SK-N-SH treated with all-trans-retinoic acid at 6 μM for 48 hours (cell line): ENCODE data around the gene PRKCE.
A peak's percentile ranks its signal among the peaks of the same experiment; 100 is the strongest.

Source experiments
- ATAC-seq: fragments of 200-7000 bp; cut with Tn5 transposase; 3 replicates; pipeline ENCODE4 v1.9.1; 2020; ENCODE audit warnings: mild to moderate bottlenecking, moderate library complexity
- ARNTL ChIP-seq: fragments of 450-650 bp; formaldehyde crosslinking; IDR thresholded peaks from 2 replicates; pipeline ENCODE4 v1.5.0; 2020; ENCODE audit warnings: low read depth, mild to moderate bottlenecking, moderate library complexity, borderline replicate concordance
- BACH2 ChIP-seq: fragments of 250-450 bp; sonication (Bioruptor Pico); IDR thresholded peaks from 2 replicates; pipeline ENCODE4 v1.9.0; 2021; ENCODE audit warnings: mild to moderate bottlenecking, borderline replicate concordance
- CSDC2 ChIP-seq: fragments of 250-450 bp; sonication (Bioruptor Pico); IDR thresholded peaks from 2 replicates; pipeline ENCODE4 v1.5.0; 2020; ENCODE audit warnings: mild to moderate bottlenecking, moderate library complexity
- ESRRG ChIP-seq: fragments of 250-450 bp; sonication (Bioruptor Pico); IDR thresholded peaks from 2 replicates; pipeline ENCODE4 v1.6.1; 2021; ENCODE audit warnings: mild to moderate bottlenecking
- GLIS3 ChIP-seq: fragments of 250-450 bp; sonication (Bioruptor Pico); IDR thresholded peaks from 2 replicates; pipeline ENCODE4 v1.5.0; 2020; ENCODE audit warnings: mild to moderate bottlenecking, moderate library complexity
- ISL1 ChIP-seq: fragments of 250-450 bp; sonication (Bioruptor Pico); IDR thresholded peaks from 2 replicates; pipeline ENCODE4 v2.1.2; 2022; ENCODE audit warnings: mild to moderate bottlenecking, moderate library complexity
- OSR1 ChIP-seq: fragments of 250-450 bp; sonication (Bioruptor Pico); IDR thresholded peaks from 2 replicates; pipeline ENCODE4 v1.8.0; 2022; ENCODE audit warnings: moderate library complexity, mild to moderate bottlenecking, inconsistent platforms
- PATZ1 ChIP-seq: fragments of 250-450 bp; sonication (Bioruptor Pico); IDR thresholded peaks from 2 replicates; pipeline ENCODE4 v1.8.0; 2020; ENCODE audit warnings: mild to moderate bottlenecking, moderate library complexity, borderline replicate concordance
- POU6F1 ChIP-seq: fragments of 250-450 bp; sonication (Bioruptor Pico); IDR thresholded peaks from 2 replicates; pipeline ENCODE4 v1.8.0; 2021; ENCODE audit warnings: low read depth, mild to moderate bottlenecking, moderate library complexity, borderline replicate concordance
- PPARA ChIP-seq: fragments of 250-450 bp; sonication (Bioruptor Pico); IDR thresholded peaks from 2 replicates; pipeline ENCODE4 v1.5.0; 2020; ENCODE audit warnings: mild to moderate bottlenecking, borderline replicate concordance
- RARB ChIP-seq: fragments of 250-450 bp; sonication (Bioruptor Pico); IDR thresholded peaks from 2 replicates; pipeline ENCODE4 v1.8.0; 2021; ENCODE audit warnings: mild to moderate bottlenecking, moderate library complexity
- SNAI2 ChIP-seq: fragments of 250-450 bp; sonication (Bioruptor Pico); IDR thresholded peaks from 2 replicates; pipeline ENCODE4 v1.5.0; 2020; ENCODE audit warnings: mild to moderate bottlenecking, moderate library complexity
- TCF4 ChIP-seq: fragments of 250-450 bp; sonication (Bioruptor Pico); IDR thresholded peaks from 2 replicates; pipeline ENCODE4 v1.8.0; 2021; ENCODE audit warnings: mild to moderate bottlenecking, moderate library complexity, borderline replicate concordance
- TOX ChIP-seq: fragments of 250-450 bp; sonication (Bioruptor Pico); IDR thresholded peaks from 2 replicates; pipeline ENCODE4 v1.8.0; 2021; ENCODE audit warnings: mild to moderate bottlenecking, moderate library complexity, borderline replicate concordance
- TSHZ2 ChIP-seq: fragments of 250-450 bp; sonication (Bioruptor Pico); IDR thresholded peaks from 2 replicates; pipeline ENCODE4 v1.5.0; 2020; ENCODE audit warnings: mild to moderate bottlenecking, moderate library complexity
- ZC3H10 ChIP-seq: fragments of 250-450 bp; sonication (Bioruptor Pico); IDR thresholded peaks from 2 replicates; pipeline ENCODE4 v1.5.1; 2021; ENCODE audit warnings: mild to moderate bottlenecking, moderate library complexity
- ZFP3 ChIP-seq: fragments of 250-450 bp; sonication (Bioruptor Pico); IDR thresholded peaks from 2 replicates; pipeline ENCODE4 v1.5.0; 2020; ENCODE audit warnings: mild to moderate bottlenecking, moderate library complexity
- ZFP30 ChIP-seq: fragments of 450-650 bp; formaldehyde crosslinking; IDR thresholded peaks from 2 replicates; pipeline ENCODE4 v1.5.0; 2022; ENCODE audit warnings: mild to moderate bottlenecking, moderate library complexity
- ZNF565 ChIP-seq: fragments of 450-650 bp; formaldehyde crosslinking; conservative IDR thresholded peaks from 2 replicates; pipeline ENCODE4 v1.5.0; 2020; ENCODE audit warnings: low read depth, mild to moderate bottlenecking, moderate library complexity
- ZNF70 ChIP-seq: fragments of 450-650 bp; formaldehyde crosslinking; IDR thresholded peaks from 2 replicates; pipeline ENCODE4 v1.5.0; 2020; ENCODE audit warnings: mild to moderate bottlenecking, moderate library complexity
- ZNF8 ChIP-seq: fragments of 450-650 bp; formaldehyde crosslinking; IDR thresholded peaks from 2 replicates; pipeline ENCODE4 v1.5.0; 2020; ENCODE audit warnings: mild to moderate bottlenecking, moderate library complexity
- TF ChIP-seq, protein P1 (sequence below): fragments of 250-450 bp; sonication (Bioruptor Pico); IDR thresholded peaks from 2 replicates; pipeline ENCODE4 v1.5.1; 2021; ENCODE audit warnings: mild to moderate bottlenecking, moderate library complexity
- TF ChIP-seq, protein P2 (sequence below): fragments of 250-450 bp; sonication (Bioruptor Pico); IDR thresholded peaks from 2 replicates; pipeline ENCODE4 v1.5.1; 2020; ENCODE audit warnings: low read depth, mild to moderate bottlenecking, moderate library complexity

PRKCE gene

GRCh38 chr2:46067501-46068305 is 416.2 kb downstream of the PRKCE start:
- ATAC-seq = peak; percentile 88
- TF ChIP-seq, protein P1, sequence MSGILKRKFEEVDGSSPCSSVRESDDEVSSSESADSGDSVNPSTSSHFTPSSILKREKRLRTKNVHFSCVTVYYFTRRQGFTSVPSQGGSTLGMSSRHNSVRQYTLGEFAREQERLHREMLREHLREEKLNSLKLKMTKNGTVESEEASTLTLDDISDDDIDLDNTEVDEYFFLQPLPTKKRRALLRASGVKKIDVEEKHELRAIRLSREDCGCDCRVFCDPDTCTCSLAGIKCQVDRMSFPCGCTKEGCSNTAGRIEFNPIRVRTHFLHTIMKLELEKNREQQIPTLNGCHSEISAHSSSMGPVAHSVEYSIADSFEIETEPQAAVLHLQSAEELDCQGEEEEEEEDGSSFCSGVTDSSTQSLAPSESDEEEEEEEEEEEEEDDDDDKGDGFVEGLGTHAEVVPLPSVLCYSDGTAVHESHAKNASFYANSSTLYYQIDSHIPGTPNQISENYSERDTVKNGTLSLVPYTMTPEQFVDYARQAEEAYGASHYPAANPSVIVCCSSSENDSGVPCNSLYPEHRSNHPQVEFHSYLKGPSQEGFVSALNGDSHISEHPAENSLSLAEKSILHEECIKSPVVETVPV = no peak
- TF ChIP-seq TSHZ2 (CRISPR knock-in tag) (no peak), ISL1 (CRISPR knock-in tag) (peak; percentile 80), TOX (CRISPR knock-in tag) (0 out of 2 replicates have a peak, but pooled peaks have one; percentile 14), ZFP30 (CRISPR knock-in tag) (no peak), OSR1 (CRISPR knock-in tag) (no peak), ZNF565 (CRISPR knock-in tag) (no peak), SNAI2 (CRISPR knock-in tag) (0 out of 2 replicates have a peak, but pooled peaks have one; percentile 23), PPARA (CRISPR knock-in tag) (no peak), ZC3H10 (CRISPR knock-in tag) (no peak), POU6F1 (CRISPR knock-in tag) (peak; percentile 63; the same call in 1 of the 2 replicates), ZNF70 (CRISPR knock-in tag) (no peak), ZFP3 (CRISPR knock-in tag) (peak; percentile 51), CSDC2 (CRISPR knock-in tag) (peak; percentile 86; the same call in 1 of the 2 replicates), PATZ1 (CRISPR knock-in tag) (peak; percentile 71; the same call in 1 of the 2 replicates), ZNF8 (no peak), ARNTL (CRISPR knock-in tag) (no peak), RARB (CRISPR knock-in tag) (no peak), ESRRG (CRISPR knock-in tag) (no peak), TCF4 (no peak), GLIS3 (CRISPR knock-in tag) (no peak; the same call in 1 of the 2 replicates), BACH2 (no peak)
- TF ChIP-seq, protein P2, sequence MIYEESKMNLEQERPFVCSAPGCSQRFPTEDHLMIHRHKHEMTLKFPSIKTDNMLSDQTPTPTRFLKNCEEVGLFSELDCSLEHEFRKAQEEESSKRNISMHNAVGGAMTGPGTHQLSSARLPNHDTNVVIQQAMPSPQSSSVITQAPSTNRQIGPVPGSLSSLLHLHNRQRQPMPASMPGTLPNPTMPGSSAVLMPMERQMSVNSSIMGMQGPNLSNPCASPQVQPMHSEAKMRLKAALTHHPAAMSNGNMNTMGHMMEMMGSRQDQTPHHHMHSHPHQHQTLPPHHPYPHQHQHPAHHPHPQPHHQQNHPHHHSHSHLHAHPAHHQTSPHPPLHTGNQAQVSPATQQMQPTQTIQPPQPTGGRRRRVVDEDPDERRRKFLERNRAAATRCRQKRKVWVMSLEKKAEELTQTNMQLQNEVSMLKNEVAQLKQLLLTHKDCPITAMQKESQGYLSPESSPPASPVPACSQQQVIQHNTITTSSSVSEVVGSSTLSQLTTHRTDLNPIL (CRISPR knock-in tag) = no peak; the same call in 1 of the 2 replicates

DNA sequence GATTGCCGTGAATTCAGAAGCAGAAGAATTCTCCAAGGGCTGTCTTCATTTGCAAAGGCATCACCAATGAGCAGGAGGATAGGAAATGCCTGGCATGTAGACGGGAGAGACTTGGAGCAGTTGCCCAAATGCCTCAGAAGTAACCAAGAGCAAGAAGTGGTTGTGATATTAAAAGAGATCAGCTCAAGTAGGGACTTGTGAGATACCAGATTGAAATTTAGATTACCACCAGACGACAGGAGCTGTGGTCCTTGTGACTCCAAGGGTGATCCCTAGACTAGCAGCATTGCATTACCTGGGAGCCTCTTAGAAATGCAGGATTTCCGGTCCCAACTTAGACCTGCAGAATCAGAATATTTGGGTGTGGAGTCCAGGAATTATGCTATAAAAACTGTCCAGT is 417.2 kb downstream of the PRKCE start:
- ATAC-seq = no peak

More for the DNA sequence above, 417.2 kb downstream of the PRKCE start:
- TF ChIP-seq BACH2 (no peak), ESRRG (CRISPR knock-in tag) (no peak), GLIS3 (CRISPR knock-in tag) (no peak), ZNF565 (CRISPR knock-in tag) (no peak), ZNF8 (no peak), TCF4 (no peak), TOX (CRISPR knock-in tag) (no peak)
